Gastroesophageal sphincter (tissue), 4 donors: Measurements from ENCODE around the gene ABI3BP. TPM values are rescaled to one million over a fixed set of nuclear protein-coding genes. Genes with fewer than 3 reads are reported as not detected.

ENCODE experiments used
- ATAC-seq: fragments of 150-250 bp; one replicate; pipeline ENCODE4 v1.9.1; 2016; ENCODE audit warnings: mild to moderate bottlenecking, moderate library complexity
- H3K27ac ChIP-seq, 4 donors: fragments of 200-600 bp; sonication (generic) in 3 of 4; 1 replicate in 3 of 4; 2 replicates in 1 of 4; pipeline ENCODE4 v1.5.1; 2016 to 2019
- H3K27me3 ChIP-seq: fragments of 200-600 bp; sonication (generic); one replicate; pipeline ENCODE4 v1.5.1; 2019
- H3K36me3 ChIP-seq, 2 donors: fragments of 200-600 bp; sonication (generic); one replicate each; pipeline ENCODE4 v1.5.1; 2019; ENCODE audit warnings: control low read depth in 1 of 2
- H3K4me1 ChIP-seq, 3 donors: fragments of 200-600 bp; sonication (generic); 1 replicate in 2 of 3; 2 replicates in 1 of 3; pipeline ENCODE4 v1.5.1; 2016 to 2019; ENCODE audit warnings: control low read depth in 2 of 3
- H3K4me3 ChIP-seq, 2 donors: fragments of 200-600 bp; sonication (generic); one replicate each; pipeline ENCODE4 v1.5.1; 2019; ENCODE audit warnings: mild to moderate bottlenecking in 1 of 2, moderate library complexity in 1 of 2
- H3K9me3 ChIP-seq, 3 donors: fragments of 200-600 bp; sonication (generic); one replicate each; pipeline ENCODE4 v1.5.1; 2017 to 2019; ENCODE audit warnings: control low read depth in 2 of 3
- EP300 ChIP-seq: sonication (generic); formaldehyde crosslinking; IDR thresholded peaks from one replicate; pipeline ENCODE4 v1.6.1; 2017; ENCODE audit warnings: antibody characterized with exemption, mild to moderate bottlenecking
- POLR2A ChIP-seq, 2 donors: fragments of 450-650 bp; IDR thresholded peaks; one replicate each; pipeline ENCODE4 v1.6.1; 2017; ENCODE audit warnings: antibody characterized with exemption in 2 of 2, mild to moderate bottlenecking in 2 of 2, moderate library complexity in 1 of 2
- POLR2AphosphoS5 ChIP-seq: sonication (generic); formaldehyde crosslinking; IDR thresholded peaks from one replicate; pipeline ENCODE4 v1.6.1; 2017; ENCODE audit warnings: antibody characterized with exemption
- WGBS, 2 donors: methylation state at CpG; one replicate each; pipeline ENCODE4 v1.1.5; 2018; ENCODE audit warnings: low coverage in 1 of 2; 5-methylcytosine and 5-hydroxymethylcytosine counted together
- small RNA-seq, 4 donors: library from RNA; depleted of rRNA; stranded (forward); fragments of <200 nt; gene quantifications; one replicate each; pipeline ENCODE3, GENCODE V24; 2016
- total RNA-seq, 4 donors: library from RNA; depleted of rRNA; stranded (reverse); fragments of >200 nt; gene quantifications; one replicate each; pipeline ENCODE4 v1.1.0, GENCODE V29; 2016
- TF ChIP-seq, protein P1 (sequence below), 4 experiments: fragments of 200-600 bp in 2 of 4; fragments of 450-650 bp in 2 of 4; sonication (generic) in 1 of 4; IDR thresholded peaks; one replicate each; pipeline ENCODE4 v1.5.1; 2017 to 2019; ENCODE audit warnings: antibody characterized with exemption in 4 of 4, mild to moderate bottlenecking in 2 of 4, moderate library complexity in 2 of 4

Gene ABI3BP
- total RNA-seq, 4 donors from 2014 or later: 59.6 to 158 (median 99.9) TPM

DNA sequence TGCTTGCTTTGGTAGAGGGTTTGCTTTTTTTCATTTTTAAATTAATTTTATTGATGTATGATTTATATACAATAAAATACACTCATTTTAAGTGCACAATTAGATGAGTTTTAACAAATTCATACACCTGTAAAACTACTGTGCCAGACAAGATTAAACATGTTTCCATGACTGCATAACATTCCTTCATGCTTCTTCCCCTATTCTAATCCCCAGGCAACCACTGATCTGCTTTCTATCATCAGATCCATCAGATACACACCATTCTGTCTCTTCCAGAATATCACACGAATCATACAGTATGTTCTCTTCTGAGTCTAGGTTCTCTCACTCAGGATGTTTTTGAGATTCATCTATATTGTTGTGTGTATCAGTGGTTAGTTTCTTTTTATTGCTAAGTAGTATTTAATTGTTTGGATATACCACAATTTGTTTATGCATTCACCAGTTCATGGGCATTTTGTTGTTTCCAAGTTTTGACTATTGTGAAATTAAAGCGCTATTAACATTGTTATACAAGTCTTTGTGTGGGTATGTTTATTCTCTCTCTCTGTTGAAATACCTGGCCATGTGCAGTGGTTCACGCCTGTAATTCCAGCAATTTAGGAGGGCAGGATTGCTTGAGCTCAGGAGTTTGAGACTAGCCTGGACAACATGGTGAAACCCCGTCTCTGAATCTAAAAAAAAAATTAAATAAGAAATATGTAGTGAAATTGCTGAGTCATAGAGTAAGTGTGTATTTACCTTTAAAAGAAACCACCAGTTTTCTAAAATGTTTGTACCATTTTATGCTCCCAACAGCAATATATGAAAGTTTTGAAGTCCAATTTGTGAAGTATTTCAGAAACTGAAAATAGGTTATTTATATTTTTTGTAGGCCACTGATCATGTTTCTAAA is 290.9 kb downstream of the ABI3BP start:
- no peak for ATAC-seq

DNA sequence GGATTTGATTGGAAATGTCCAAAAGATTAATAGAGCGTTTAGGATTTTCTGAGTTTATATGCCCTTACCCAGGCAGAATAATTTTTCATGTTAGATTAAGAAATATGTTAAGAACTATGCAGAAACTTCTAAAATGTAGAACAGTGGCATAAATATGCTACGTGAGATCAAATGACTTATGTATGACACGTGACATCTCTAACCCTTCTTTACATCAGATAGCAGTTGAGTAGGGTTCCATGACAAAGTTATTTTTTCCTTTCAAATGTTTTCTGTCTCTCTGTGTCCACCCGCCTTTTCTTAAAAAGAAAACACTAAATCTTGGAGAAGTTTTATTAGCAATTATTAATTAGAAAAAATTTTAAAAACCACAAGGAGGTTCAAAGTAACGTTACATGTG is 292.5 kb downstream of the ABI3BP start:
- ATAC-seq: no peak
- TF ChIP-seq POLR2A (IDR thresholded peaks at IDR 0.05) (no peak), EP300 (no peak), POLR2AphosphoS5 (no peak)
- TF ChIP-seq, protein P1, sequence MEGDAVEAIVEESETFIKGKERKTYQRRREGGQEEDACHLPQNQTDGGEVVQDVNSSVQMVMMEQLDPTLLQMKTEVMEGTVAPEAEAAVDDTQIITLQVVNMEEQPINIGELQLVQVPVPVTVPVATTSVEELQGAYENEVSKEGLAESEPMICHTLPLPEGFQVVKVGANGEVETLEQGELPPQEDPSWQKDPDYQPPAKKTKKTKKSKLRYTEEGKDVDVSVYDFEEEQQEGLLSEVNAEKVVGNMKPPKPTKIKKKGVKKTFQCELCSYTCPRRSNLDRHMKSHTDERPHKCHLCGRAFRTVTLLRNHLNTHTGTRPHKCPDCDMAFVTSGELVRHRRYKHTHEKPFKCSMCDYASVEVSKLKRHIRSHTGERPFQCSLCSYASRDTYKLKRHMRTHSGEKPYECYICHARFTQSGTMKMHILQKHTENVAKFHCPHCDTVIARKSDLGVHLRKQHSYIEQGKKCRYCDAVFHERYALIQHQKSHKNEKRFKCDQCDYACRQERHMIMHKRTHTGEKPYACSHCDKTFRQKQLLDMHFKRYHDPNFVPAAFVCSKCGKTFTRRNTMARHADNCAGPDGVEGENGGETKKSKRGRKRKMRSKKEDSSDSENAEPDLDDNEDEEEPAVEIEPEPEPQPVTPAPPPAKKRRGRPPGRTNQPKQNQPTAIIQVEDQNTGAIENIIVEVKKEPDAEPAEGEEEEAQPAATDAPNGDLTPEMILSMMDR (IDR thresholded peaks at IDR 0.05): no peak
- Histone ChIP-seq H3K27me3 (peaks cover 17% of the 10 kb centered on the region), H3K27ac (no peak overlapping the region), H3K4me1 (no peaks in the 10 kb centered on the region), H3K9me3 (no peaks in the 10 kb centered on the region), H3K36me3 (no peaks in the 10 kb centered on the region), H3K4me3 (no peak overlapping the region)
- 77 to 80% methylated on average over 4 to 5 of the region's 5 CpGs for WGBS, 2 donors

More for the DNA sequence above, 290.9 kb downstream of the ABI3BP start:
- Histone ChIP-seq H3K27ac (no peak overlapping the region), H3K4me3 (no peak overlapping the region), H3K27me3 (peaks cover 8% of the 10 kb centered on the region), H3K9me3 (no peaks in the 10 kb centered on the region), H3K4me1 (no peaks in the 10 kb centered on the region), H3K36me3 (no peaks in the 10 kb centered on the region)
- TF ChIP-seq POLR2A (IDR thresholded peaks at IDR 0.05): no peak
- TF ChIP-seq, protein P1 (IDR thresholded peaks at IDR 0.05): no peak
- TF ChIP-seq POLR2AphosphoS5: no peak
- no peak for TF ChIP-seq EP300
- 53 to 71% methylated on average over 3 to 4 of the region's 4 CpGs for WGBS, 2 donors

Small RNA genes lying within 50 kb of the gene (small RNA-seq; reads per million reads assigned to genes)
- gene RNU6-865P: 0 reads per million in 4 donors
